Mucosa of stomach (tissue), 1 donor: ENCODE measurements around the gene BICRA.

ENCODE experiments used
- H3K27me3 ChIP-seq: one replicate; pipeline ENCODE4 v1.7.0; 2013; ENCODE audit warnings: mild to moderate bottlenecking, low read length; ENCODE audit not compliant: control insufficient read depth, insufficient read depth
- H3K36me3 ChIP-seq: one replicate; pipeline ENCODE4 v1.7.0; 2013; ENCODE audit warnings: low read length; ENCODE audit not compliant: control insufficient read depth, insufficient read depth
- H3K4me1 ChIP-seq: one replicate; pipeline ENCODE4 v1.7.0; 2013; ENCODE audit warnings: mild to moderate bottlenecking, low read length; ENCODE audit not compliant: control insufficient read depth, insufficient read depth
- H3K4me3 ChIP-seq: one replicate; pipeline ENCODE4 v1.7.0; 2013; ENCODE audit warnings: low read length
- H3K9ac ChIP-seq: one replicate; pipeline ENCODE4 v1.7.0; 2013; ENCODE audit warnings: mild to moderate bottlenecking, low read length, moderate library complexity
- H3K9me3 ChIP-seq: one replicate; pipeline ENCODE4 v1.7.0; 2013; ENCODE audit warnings: mild to moderate bottlenecking, low read length, moderate library complexity; ENCODE audit not compliant: control insufficient read depth
- donor health status: Pancreatic carcinoma.

The BICRA gene

GRCh38 chr19:47694466-47695273 lies 85.7 kb downstream of the BICRA start:
- no peaks in the 10 kb centered on the region for H3K4me1 ChIP-seq
- H3K9me3 ChIP-seq, result no peaks in the 10 kb centered on the region
- no peaks in the 10 kb centered on the region for H3K36me3 ChIP-seq
- H3K27me3 ChIP-seq, result no peaks in the 10 kb centered on the region
- H3K4me3 ChIP-seq, result no peak overlapping the region
- no peak overlapping the region for H3K9ac ChIP-seq

- Histone ChIP-seq H3K27me3 (no peaks in the 10 kb centered on the region), H3K4me1 (no peaks in the 10 kb centered on the region), H3K4me3 (no peak overlapping the region), H3K36me3 (no peaks in the 10 kb centered on the region), H3K9ac (no peak overlapping the region), H3K9me3 (no peaks in the 10 kb centered on the region)
These were observed 86.8 kb downstream of the BICRA start for GRCh38 chr19:47695533-47696262.

DNA sequence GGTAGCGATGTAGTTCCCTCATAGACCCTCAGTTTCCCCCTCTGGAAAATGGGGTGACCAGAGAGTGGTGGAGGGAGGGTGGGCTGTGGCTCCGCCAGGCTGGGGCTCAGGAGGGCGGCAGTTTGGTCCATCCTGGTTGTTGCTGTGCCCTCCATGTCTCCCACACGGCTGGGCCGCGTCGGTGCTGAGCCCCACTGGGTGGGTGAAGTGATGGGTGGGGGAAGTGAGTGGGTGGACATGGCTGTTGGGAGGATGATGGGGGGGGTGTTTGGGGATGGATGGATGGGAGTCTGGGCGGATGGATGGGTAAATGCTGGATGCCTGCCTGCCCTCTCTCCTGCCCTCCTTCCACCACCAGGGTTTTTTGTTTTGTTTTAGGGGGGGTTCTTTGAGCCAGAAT lies 87.7 kb downstream of the BICRA start:
- H3K9me3 ChIP-seq, result no peaks in the 10 kb centered on the region
- no peaks in the 10 kb centered on the region for H3K36me3 ChIP-seq
- no peaks in the 10 kb centered on the region for H3K27me3 ChIP-seq
- no peak overlapping the region for H3K4me3 ChIP-seq
- no peaks in the 10 kb centered on the region for H3K4me1 ChIP-seq
- no peak overlapping the region for H3K9ac ChIP-seq

DNA sequence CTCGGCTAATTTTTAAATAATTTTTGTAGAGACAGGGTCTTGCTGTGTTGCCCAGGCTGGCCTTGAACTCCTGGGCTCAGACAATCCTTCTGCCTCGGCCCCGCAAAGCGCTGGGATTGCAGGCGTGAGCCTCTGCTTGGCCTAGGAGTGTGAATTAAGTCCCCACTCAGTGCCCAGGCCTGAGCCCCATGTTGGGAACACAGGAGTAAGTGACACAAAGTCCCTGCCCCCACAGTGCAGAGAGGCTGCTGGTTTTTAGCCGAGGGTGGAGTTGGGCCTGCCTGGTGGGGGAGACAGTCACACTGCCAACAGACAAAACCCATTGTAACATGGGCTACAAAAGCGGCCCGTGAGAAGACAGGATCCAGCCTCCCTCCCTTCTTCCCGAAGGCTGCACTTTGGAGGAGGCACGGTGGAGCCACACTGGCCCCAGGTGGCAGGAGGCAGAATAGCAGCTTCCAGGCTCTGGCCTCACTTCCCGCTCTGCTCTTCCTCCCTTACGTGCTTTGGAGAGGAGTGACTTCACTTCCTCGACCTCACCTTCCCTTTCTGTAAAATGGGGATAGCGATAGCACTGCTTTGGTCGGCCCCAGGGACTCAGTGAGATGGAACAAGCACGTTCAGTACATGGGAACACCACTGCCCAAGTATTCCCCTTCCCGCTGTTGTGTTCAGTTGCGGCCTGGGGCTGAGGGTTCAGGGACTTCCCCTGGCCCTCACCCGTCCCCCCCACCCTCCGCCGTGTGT lies 89.1 kb downstream of the BICRA start:
- Histone ChIP-seq H3K9ac (no peak overlapping the region), H3K27me3 (no peaks in the 10 kb centered on the region), H3K36me3 (no peaks in the 10 kb centered on the region), H3K4me3 (no peak overlapping the region), H3K9me3 (no peaks in the 10 kb centered on the region), H3K4me1 (no peaks in the 10 kb centered on the region)

DNA sequence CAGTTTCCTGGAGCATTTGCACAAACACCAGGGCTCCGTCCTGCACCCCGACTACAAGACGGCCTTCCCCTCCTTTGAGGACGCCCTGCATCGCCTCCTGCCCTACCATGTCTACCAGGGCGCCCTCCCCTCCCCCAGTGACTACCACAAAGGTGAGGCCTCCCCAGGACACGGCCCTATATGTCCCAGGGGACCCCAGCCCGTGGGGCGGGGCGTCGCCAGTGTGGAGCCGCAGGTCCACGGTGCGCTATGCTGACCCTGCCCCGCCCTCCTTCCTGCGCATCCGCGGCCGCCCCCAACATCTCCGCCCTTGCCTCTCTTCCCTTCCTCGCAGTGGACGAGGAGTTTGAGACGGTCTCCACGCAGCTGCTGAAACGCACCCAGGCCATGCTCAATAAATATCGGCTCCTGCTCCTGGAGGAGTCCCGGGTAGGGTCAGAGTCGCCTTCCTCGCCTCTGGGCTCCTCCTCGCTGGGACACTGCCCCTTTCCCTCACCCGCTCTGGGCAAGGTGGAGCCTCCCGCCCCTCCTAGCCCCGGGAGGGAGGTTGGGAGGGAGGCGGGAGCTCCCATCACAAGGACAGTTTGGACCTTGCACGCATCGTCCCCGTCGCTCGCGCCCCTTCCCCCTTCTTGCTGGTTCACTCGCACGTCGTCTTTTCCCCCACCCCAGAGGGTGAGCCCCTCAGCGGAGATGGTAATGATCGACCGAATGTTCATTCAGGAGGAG lies 89.9 kb downstream of the BICRA start:
- no peaks in the 10 kb centered on the region for H3K9me3 ChIP-seq
- no peaks in the 10 kb centered on the region for H3K27me3 ChIP-seq
- no peak overlapping the region for H3K4me3 ChIP-seq
- no peak overlapping the region for H3K9ac ChIP-seq
- H3K4me1 ChIP-seq, result no peaks in the 10 kb centered on the region
- H3K36me3 ChIP-seq, result no peaks in the 10 kb centered on the region

- no peak overlapping the region for H3K9ac ChIP-seq
- H3K4me1 ChIP-seq, result no peaks in the 10 kb centered on the region
- no peaks in the 10 kb centered on the region for H3K9me3 ChIP-seq
- no peak overlapping the region for H3K4me3 ChIP-seq
- no peaks in the 10 kb centered on the region for H3K36me3 ChIP-seq
- no peaks in the 10 kb centered on the region for H3K27me3 ChIP-seq
These were observed 90.5 kb downstream of the BICRA start for GRCh38 chr19:47699360-47699917.

GRCh38 chr19:47700934-47701716 lies 92.2 kb downstream of the BICRA start:
- Histone ChIP-seq H3K4me1 (no peaks in the 10 kb centered on the region), H3K4me3 (no peak overlapping the region), H3K9ac (no peak overlapping the region), H3K27me3 (no peaks in the 10 kb centered on the region), H3K9me3 (no peaks in the 10 kb centered on the region), H3K36me3 (no peaks in the 10 kb centered on the region)

GRCh38 chr19:47701717-47702552 lies 93.0 kb downstream of the BICRA start:
- Histone ChIP-seq H3K9ac (no peak overlapping the region), H3K9me3 (no peaks in the 10 kb centered on the region), H3K36me3 (no peaks in the 10 kb centered on the region), H3K4me1 (no peaks in the 10 kb centered on the region), H3K4me3 (no peak overlapping the region), H3K27me3 (peaks cover 3% of the 10 kb centered on the region)

DNA sequence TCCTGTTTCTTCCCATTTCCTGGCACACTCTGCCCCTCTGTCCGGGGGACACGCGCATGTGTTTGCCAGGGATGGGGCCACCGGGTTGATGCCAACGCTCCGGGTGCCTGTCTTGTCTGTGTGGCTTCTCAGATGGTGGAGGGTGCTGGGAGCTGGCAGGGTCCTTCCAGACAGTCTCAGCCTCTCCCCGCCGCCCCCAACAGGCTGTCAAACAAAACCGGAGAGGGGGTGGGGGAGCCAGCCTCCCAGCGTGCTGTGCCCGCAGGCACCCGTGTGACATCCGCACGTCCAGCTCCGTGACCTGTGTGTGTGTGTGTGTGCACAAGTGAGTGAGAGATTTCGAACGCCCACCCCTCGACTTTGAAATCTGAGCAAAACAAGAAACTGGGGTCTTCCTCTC lies 93.7 kb downstream of the BICRA start:
- Histone ChIP-seq H3K9me3 (no peaks in the 10 kb centered on the region), H3K27me3 (peaks cover 6% of the 10 kb centered on the region), H3K4me1 (no peaks in the 10 kb centered on the region), H3K4me3 (no peak overlapping the region), H3K36me3 (no peaks in the 10 kb centered on the region), H3K9ac (no peak overlapping the region)

DNA sequence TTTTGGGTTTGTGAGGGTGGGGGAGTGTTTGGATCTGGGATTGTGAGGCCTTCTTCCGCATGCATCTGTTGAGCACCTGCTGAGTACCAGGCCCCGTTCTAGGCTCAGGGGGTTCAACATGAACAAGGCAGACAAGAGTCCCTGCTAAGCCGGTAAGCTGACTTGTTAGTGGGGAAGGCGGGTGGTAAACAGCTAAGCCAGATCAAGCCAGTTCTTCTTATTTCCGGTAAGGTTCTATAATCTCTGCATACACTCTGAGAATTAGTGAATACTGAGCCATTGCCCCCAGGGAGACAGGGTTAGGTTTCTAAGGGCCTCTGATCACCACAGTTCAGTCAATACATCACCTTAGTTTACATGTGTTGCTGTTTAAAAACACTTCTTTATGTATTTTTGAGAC lies 94.4 kb downstream of the BICRA start:
- H3K36me3 ChIP-seq, result no peaks in the 10 kb centered on the region
- peaks cover 6% of the 10 kb centered on the region for H3K27me3 ChIP-seq
- no peaks in the 10 kb centered on the region for H3K4me1 ChIP-seq
- no peak overlapping the region for H3K4me3 ChIP-seq
- no peaks in the 10 kb centered on the region for H3K9me3 ChIP-seq
- H3K9ac ChIP-seq, result no peak overlapping the region
